Measurements from ENCODE around the gene MDM1.

Gene MDM1

DNA sequence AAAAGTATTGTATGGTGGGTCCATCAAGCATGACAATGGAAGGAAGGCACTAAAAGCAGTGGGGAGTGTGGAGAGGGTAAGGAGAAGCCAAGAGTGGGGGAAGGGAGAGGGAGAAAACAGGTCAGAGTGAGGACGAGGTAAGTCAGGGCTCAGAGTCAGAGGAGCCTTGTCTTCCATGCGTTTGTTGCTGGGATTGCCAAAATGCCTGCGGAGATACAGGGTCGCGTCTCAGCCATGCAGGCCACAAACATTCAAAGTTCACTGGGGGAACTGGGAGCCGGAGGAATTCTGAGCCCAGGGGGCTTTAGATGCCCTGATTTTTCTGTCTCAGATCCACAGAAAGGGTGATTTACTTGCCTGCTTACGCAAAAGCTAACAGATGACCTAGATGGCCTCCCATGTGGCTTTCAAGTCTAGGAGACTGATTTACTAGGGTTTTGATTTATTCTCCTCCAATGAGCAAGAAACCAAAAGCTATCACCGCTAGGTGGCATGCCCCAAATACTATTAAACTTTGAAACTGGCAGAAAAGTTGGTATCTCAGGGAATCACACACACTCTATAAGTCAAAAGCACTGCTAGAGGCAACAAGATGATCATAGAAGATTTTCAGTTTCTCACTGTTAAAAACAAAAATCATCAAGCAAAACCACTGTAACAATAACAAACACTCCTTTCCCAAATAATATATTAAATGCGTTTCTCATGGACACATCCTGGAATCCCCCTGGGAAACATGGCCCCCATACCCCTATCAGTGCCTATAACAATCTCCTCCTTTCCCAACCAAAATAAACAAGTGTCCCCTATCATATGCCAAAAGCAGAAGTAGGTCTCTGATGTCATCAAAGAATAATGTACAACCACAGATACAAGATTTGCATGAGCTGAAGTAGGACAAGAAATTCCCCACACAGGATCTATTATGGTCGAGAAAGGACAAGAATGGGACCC lies 26.6 kb upstream of the MDM1 start:
- FAIRE-seq: peak; percentile 74
- peak; percentile 20 for DNase-seq (ENCODE audit: insufficient read length, low spot score)
- TF ChIP-seq POLR2A (IDR thresholded peaks at IDR 0.05; ENCODE audit: low read depth, low read length) (no peak), POU2F2 (IDR thresholded peaks at IDR 0.05; ENCODE audit: low read depth, low read length) (peak; percentile 49; the same call in 1 of the 2 replicates), PAX5 (IDR thresholded peaks at IDR 0.05; ENCODE audit: insufficient read depth, low read length, severe bottlenecking) (no peak), TAF1 (IDR thresholded peaks at IDR 0.05; ENCODE audit: low read depth, low read length) (no peak), SPI1 (IDR thresholded peaks at IDR 0.05; ENCODE audit: low read depth, low read length) (peak; percentile 76), POLR2AphosphoS5 (IDR thresholded peaks at IDR 0.05; ENCODE audit: low read depth, low read length) (no peak)

- no peak for DNase-seq (ENCODE audit: insufficient read length, low spot score)
- TF ChIP-seq POLR2AphosphoS5 (IDR thresholded peaks at IDR 0.05; ENCODE audit: low read depth, low read length): no peak
- no peak for TF ChIP-seq POLR2A (IDR thresholded peaks at IDR 0.05; ENCODE audit: low read depth, low read length)
- no peak for TF ChIP-seq PAX5 (IDR thresholded peaks at IDR 0.05; ENCODE audit: insufficient read depth, low read length, severe bottlenecking)
- TF ChIP-seq POU2F2 (IDR thresholded peaks at IDR 0.05; ENCODE audit: low read depth, low read length): no peak
- no peak for TF ChIP-seq SPI1 (IDR thresholded peaks at IDR 0.05; ENCODE audit: low read depth, low read length)
- TF ChIP-seq TAF1 (IDR thresholded peaks at IDR 0.05; ENCODE audit: low read depth, low read length): no peak
- no peak for FAIRE-seq
These were observed 24.8 kb upstream of the MDM1 start for GRCh38 chr12:68356986-68357385.

GRCh38 chr12:68356060-68356695 lies 24.0 kb upstream of the MDM1 start:
- FAIRE-seq (no peak), DNase-seq (ENCODE audit: insufficient read length, low spot score) (no peak)
- no peak for TF ChIP-seq POLR2AphosphoS5 (IDR thresholded peaks at IDR 0.05; ENCODE audit: low read depth, low read length)
- TF ChIP-seq PAX5 (IDR thresholded peaks at IDR 0.05; ENCODE audit: insufficient read depth, low read length, severe bottlenecking): no peak
- no peak for TF ChIP-seq POU2F2 (IDR thresholded peaks at IDR 0.05; ENCODE audit: low read depth, low read length)
- no peak for TF ChIP-seq TAF1 (IDR thresholded peaks at IDR 0.05; ENCODE audit: low read depth, low read length)
- TF ChIP-seq SPI1 (IDR thresholded peaks at IDR 0.05; ENCODE audit: low read depth, low read length): no peak
- no peak for TF ChIP-seq POLR2A (IDR thresholded peaks at IDR 0.05; ENCODE audit: low read depth, low read length)

DNA sequence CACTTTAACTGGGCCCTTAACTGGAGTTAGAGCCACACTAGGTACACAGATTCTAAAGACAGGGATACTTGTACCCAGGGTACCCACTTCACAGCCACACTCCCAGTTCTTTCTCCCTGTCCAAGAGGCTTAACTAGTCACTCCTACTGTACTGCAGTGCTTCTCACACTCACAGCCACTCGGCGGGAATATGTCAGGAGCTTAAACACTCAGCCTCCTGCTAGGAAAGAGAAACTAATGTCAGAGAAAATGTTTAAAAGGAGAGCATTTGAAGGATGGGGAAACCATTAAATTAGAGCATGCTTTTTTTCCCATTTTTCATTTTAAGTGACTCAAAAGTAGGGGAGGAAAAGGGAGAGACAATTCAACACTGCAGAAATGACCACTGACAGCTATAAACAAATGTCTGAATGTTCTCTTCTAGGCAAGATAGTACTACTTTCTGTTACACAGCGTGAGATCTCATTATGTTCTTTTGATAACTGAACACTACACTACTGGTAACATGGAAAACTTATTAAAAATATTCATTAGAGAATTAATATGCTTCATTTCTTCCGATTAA lies 22.9 kb upstream of the MDM1 start:
- DNase-seq (ENCODE audit: insufficient read length, low spot score): no peak
- TF ChIP-seq POLR2AphosphoS5 (IDR thresholded peaks at IDR 0.05; ENCODE audit: low read depth, low read length) (no peak), POLR2A (IDR thresholded peaks at IDR 0.05; ENCODE audit: low read depth, low read length) (no peak)
- no peak for FAIRE-seq

GRCh38 chr12:68352067-68352466 lies 19.9 kb upstream of the MDM1 start:
- TF ChIP-seq POLR2A (IDR thresholded peaks at IDR 0.05; ENCODE audit: low read depth, low read length): no peak
- TF ChIP-seq SPI1 (IDR thresholded peaks at IDR 0.05; ENCODE audit: low read depth, low read length): no peak
- TF ChIP-seq TAF1 (IDR thresholded peaks at IDR 0.05; ENCODE audit: low read depth, low read length): no peak
- no peak for TF ChIP-seq POU2F2 (IDR thresholded peaks at IDR 0.05; ENCODE audit: low read depth, low read length)
- TF ChIP-seq POLR2AphosphoS5 (IDR thresholded peaks at IDR 0.05; ENCODE audit: low read depth, low read length): no peak
- no peak for DNase-seq (ENCODE audit: insufficient read length, low spot score)
- no peak for FAIRE-seq

DNA sequence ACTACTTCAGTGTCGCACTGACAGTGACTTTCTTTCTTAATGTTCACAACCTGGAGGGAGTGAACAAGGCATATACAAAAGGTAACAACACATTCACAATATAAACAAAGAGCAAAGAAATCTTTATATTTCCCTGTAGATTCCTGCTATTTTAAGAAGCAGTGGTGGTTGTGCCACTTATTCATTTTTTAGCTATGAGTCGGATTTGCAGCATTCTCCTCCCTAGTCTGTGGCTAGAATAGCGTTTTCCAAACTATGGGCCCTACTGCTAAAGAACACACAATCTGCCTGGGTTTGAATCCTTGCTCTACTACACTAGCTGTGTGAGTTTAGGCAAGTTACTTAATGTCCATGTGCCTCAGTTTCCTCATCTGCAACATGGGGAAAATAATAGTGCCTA lies 18.6 kb upstream of the MDM1 start:
- FAIRE-seq (no peak), DNase-seq (ENCODE audit: insufficient read length, low spot score) (no peak)
- TF ChIP-seq POLR2A (IDR thresholded peaks at IDR 0.05; ENCODE audit: low read depth, low read length) (no peak), POLR2AphosphoS5 (IDR thresholded peaks at IDR 0.05; ENCODE audit: low read depth, low read length) (no peak), SPI1 (IDR thresholded peaks at IDR 0.05; ENCODE audit: low read depth, low read length) (no peak)

- TF ChIP-seq TAF1 (IDR thresholded peaks at IDR 0.05; ENCODE audit: low read depth, low read length): no peak
- TF ChIP-seq POU2F2 (IDR thresholded peaks at IDR 0.05; ENCODE audit: low read depth, low read length): no peak
- TF ChIP-seq SPI1 (IDR thresholded peaks at IDR 0.05; ENCODE audit: low read depth, low read length): no peak
- DNase-seq (ENCODE audit: insufficient read length, low spot score) (no peak), FAIRE-seq (no peak)
These were observed 17.9 kb upstream of the MDM1 start for GRCh38 chr12:68349921-68350606.

GRCh38 chr12:68349220-68349621 lies 17.1 kb upstream of the MDM1 start:
- no peak for FAIRE-seq
- no peak for DNase-seq (ENCODE audit: insufficient read length, low spot score)

GRCh38 chr12:68348419-68348818 lies 16.3 kb upstream of the MDM1 start:
- DNase-seq (ENCODE audit: insufficient read length, low spot score) (no peak), FAIRE-seq (no peak)
- TF ChIP-seq TAF1 (IDR thresholded peaks at IDR 0.05; ENCODE audit: low read depth, low read length) (no peak), PAX5 (IDR thresholded peaks at IDR 0.05; ENCODE audit: insufficient read depth, low read length, severe bottlenecking) (no peak), SPI1 (IDR thresholded peaks at IDR 0.05; ENCODE audit: low read depth, low read length) (no peak), POU2F2 (IDR thresholded peaks at IDR 0.05; ENCODE audit: low read depth, low read length) (no peak), POLR2AphosphoS5 (IDR thresholded peaks at IDR 0.05; ENCODE audit: low read depth, low read length) (no peak), POLR2A (IDR thresholded peaks at IDR 0.05; ENCODE audit: low read depth, low read length) (no peak)

More at GRCh38 chr12:68349220-68349621, 17.1 kb upstream of the MDM1 start:
- TF ChIP-seq POLR2A (IDR thresholded peaks at IDR 0.05; ENCODE audit: low read depth, low read length) (no peak), POU2F2 (IDR thresholded peaks at IDR 0.05; ENCODE audit: low read depth, low read length) (no peak)

Measured in GM12891 (cell line).